Measurements from ENCODE around the gene CDYL2. TPM values are rescaled to one million over a fixed set of nuclear protein-coding genes. Genes with fewer than 3 reads are reported as not detected.

CDYL2 gene
- polyA plus RNA-seq, 1 donor from 2014 or later = 2.6 TPM

GRCh38 chr16:80576343-80576912 lies 228.0 kb downstream of the CDYL2 start:
- Histone ChIP-seq H3K9ac (ENCODE audit: low read length) (no peak overlapping the region), H3K9me3 (ENCODE audit: low read length) (no peaks in the 10 kb centered on the region), H3K36me3 (ENCODE audit: insufficient read depth, low read length) (no peaks in the 10 kb centered on the region), H3K4me2 (ENCODE audit: low read length) (no peak overlapping the region), H3K27me3 (ENCODE audit: insufficient read depth, low read depth, low read length) (no peaks in the 10 kb centered on the region), H4K20me1 (ENCODE audit: insufficient read depth) (no peaks in the 10 kb centered on the region), H2AFZ (ENCODE audit: low read depth, low read length) (no peak overlapping the region), H3K79me2 (replicated peaks; ENCODE audit: insufficient read depth, low read length) (no peaks in the 10 kb centered on the region), H3K9me2 (ENCODE audit: insufficient read depth, low read length) (no peaks in the 10 kb centered on the region), H3K4me3 (ENCODE audit: low read length) (no peak overlapping the region), H3F3A (ENCODE audit: insufficient read depth, low read length, poor library complexity, severe bottlenecking) (no peaks in the 10 kb centered on the region), H3K27ac (ENCODE audit: low read length) (no peak overlapping the region)
- TF ChIP-seq POLR2AphosphoS5 (IDR thresholded peaks at IDR 0.05) (no peak), CTCF (IDR thresholded peaks at IDR 0.05; ENCODE audit: poor library complexity, severe bottlenecking) (no peak), RAD21 (conservative IDR thresholded peaks at IDR 0.05) (no peak), REST (IDR thresholded peaks at IDR 0.05; ENCODE audit: borderline replicate concordance) (no peak), EP300 (conservative IDR thresholded peaks at IDR 0.05; ENCODE audit: poor library complexity, severe bottlenecking) (no peak), EZH2 (IDR thresholded peaks at IDR 0.05; ENCODE audit: borderline replicate concordance, insufficient read depth, low read length, poor library complexity, severe bottlenecking) (no peak), SMC3 (conservative IDR thresholded peaks at IDR 0.05; ENCODE audit: poor library complexity) (no peak), TAF1 (IDR thresholded peaks at IDR 0.05; ENCODE audit: low read depth) (no peak), MXI1 (conservative IDR thresholded peaks at IDR 0.05; ENCODE audit: poor library complexity, severe bottlenecking) (no peak)

GRCh38 chr16:80573700-80574120 lies 230.7 kb downstream of the CDYL2 start:
- no peaks in the 10 kb centered on the region for H4K20me1 ChIP-seq (ENCODE audit: insufficient read depth)
- H3K36me3 ChIP-seq (ENCODE audit: insufficient read depth, low read length) = no peaks in the 10 kb centered on the region
- no peaks in the 10 kb centered on the region for H3K9me2 ChIP-seq (ENCODE audit: insufficient read depth, low read length)
- H3F3A ChIP-seq (ENCODE audit: insufficient read depth, low read length, poor library complexity, severe bottlenecking) = no peaks in the 10 kb centered on the region
- H3K4me3 ChIP-seq (ENCODE audit: low read length) = no peak overlapping the region
- H3K79me2 ChIP-seq (replicated peaks; ENCODE audit: insufficient read depth, low read length) = no peaks in the 10 kb centered on the region
- H3K9me3 ChIP-seq (ENCODE audit: low read length) = no peaks in the 10 kb centered on the region
- H3K4me2 ChIP-seq (ENCODE audit: low read length) = no peak overlapping the region
- no peaks in the 10 kb centered on the region for H3K27me3 ChIP-seq (ENCODE audit: insufficient read depth, low read depth, low read length)
- TF ChIP-seq RAD21 (conservative IDR thresholded peaks at IDR 0.05) (no peak), EZH2 (IDR thresholded peaks at IDR 0.05; ENCODE audit: borderline replicate concordance, insufficient read depth, low read length, poor library complexity, severe bottlenecking) (no peak), SMC3 (conservative IDR thresholded peaks at IDR 0.05; ENCODE audit: poor library complexity) (no peak), CTCF (IDR thresholded peaks at IDR 0.05; ENCODE audit: poor library complexity, severe bottlenecking) (no peak), TAF1 (IDR thresholded peaks at IDR 0.05; ENCODE audit: low read depth) (no peak), MXI1 (conservative IDR thresholded peaks at IDR 0.05; ENCODE audit: poor library complexity, severe bottlenecking) (no peak), REST (IDR thresholded peaks at IDR 0.05; ENCODE audit: borderline replicate concordance) (no peak), EP300 (conservative IDR thresholded peaks at IDR 0.05; ENCODE audit: poor library complexity, severe bottlenecking) (no peak)
- no peak overlapping the region for H2AFZ ChIP-seq (ENCODE audit: low read depth, low read length)
- no peak overlapping the region for H3K27ac ChIP-seq (ENCODE audit: low read length)
- H3K9ac ChIP-seq (ENCODE audit: low read length) = no peak overlapping the region
